GM19468 (cell line): ENCODE measurements around the gene RING1.

Source experiments
- ATAC-seq: cut with Tn5 transposase; IDR thresholded peaks from one replicate; pipeline ENCODE4 v1.9.1; 2021; ENCODE audit warnings: mild to moderate bottlenecking, moderate library complexity, moderate number of reproducible peaks; ENCODE audit not compliant: unreplicated experiment; ENCODE audit errors: extremely low read depth

The RING1 gene

GRCh38 chr6:33236328-33236727 is 28.0 kb downstream of the RING1 start:
- ATAC-seq: no peak

GRCh38 chr6:33236852-33237251 is 28.6 kb downstream of the RING1 start:
- ATAC-seq: no peak

- no peak for ATAC-seq
These were observed 29.4 kb downstream of the RING1 start for GRCh38 chr6:33237741-33238140.

- ATAC-seq: no peak
These were observed 33.7 kb downstream of the RING1 start for GRCh38 chr6:33241968-33242367.

GRCh38 chr6:33243476-33243875 is 35.2 kb downstream of the RING1 start:
- ATAC-seq: no peak

GRCh38 chr6:33247977-33248642 is 39.8 kb downstream of the RING1 start:
- ATAC-seq: no peak

GRCh38 chr6:33248643-33248931 is 40.3 kb downstream of the RING1 start:
- ATAC-seq: no peak

GRCh38 chr6:33248932-33249731 is 40.8 kb downstream of the RING1 start:
- peak; percentile 86 for ATAC-seq

- ATAC-seq: no peak
These were observed 41.7 kb downstream of the RING1 start for GRCh38 chr6:33249732-33250630.

- no peak for ATAC-seq
These were observed 42.4 kb downstream of the RING1 start for GRCh38 chr6:33250731-33251130.

GRCh38 chr6:33251395-33252012 is 43.2 kb downstream of the RING1 start:
- ATAC-seq: no peak

GRCh38 chr6:33252759-33253158 is 44.5 kb downstream of the RING1 start:
- ATAC-seq: no peak

GRCh38 chr6:33254591-33254990 is 46.3 kb downstream of the RING1 start:
- no peak for ATAC-seq

GRCh38 chr6:33259032-33259431 is 50.7 kb downstream of the RING1 start:
- ATAC-seq: no peak
